HEK293 (cell line): Measurements from ENCODE around the gene RNASEH2A.
A peak's percentile ranks its signal among the peaks of the same experiment; 100 is the strongest.

ENCODE experiments used
- CTCF ChIA-PET: fragments of 350-600 bp; formaldehyde crosslinking; extraction: SDS; loops from one replicate; lab custom pipeline; 2021; ENCODE audit warnings: antibody characterized with exemption; lab: Yijun Ruan, JAX
- POLR2A ChIA-PET: fragments of 300-600 bp; formaldehyde crosslinking; extraction: SDS; loops from one replicate; lab custom pipeline; 2020; ENCODE audit warnings: antibody characterized with exemption, inconsistent platforms; lab: Yijun Ruan, JAX
- H3K27ac ChIP-seq: fragments of 200-500 bp; sonication (Bioruptor generic); 2 replicates; pipeline ENCODE4 v1.5.1; 2014; ENCODE audit warnings: low read depth, low read length, control low read depth, inconsistent platforms; ENCODE audit errors: extremely low read depth
- H3K36me3 ChIP-seq, 2 experiments: fragments of 200-500 bp in 1 of 2; sonication (Bioruptor generic) in 1 of 2; 1 replicate in 1 of 2; 2 replicates in 1 of 2; pipeline ENCODE4 v1.5.1; 2014 to 2017; ENCODE audit warnings: inconsistent platforms in 2 of 2, low read length in 2 of 2; ENCODE audit not compliant: control insufficient read depth in 2 of 2, insufficient read depth in 1 of 2
- H3K4me1 ChIP-seq: fragments of 200-500 bp; sonication (Bioruptor generic); 2 replicates; pipeline ENCODE4 v1.5.1; 2014; ENCODE audit warnings: mild to moderate bottlenecking, low read length, inconsistent platforms; ENCODE audit not compliant: control insufficient read depth, insufficient read depth
- H3K4me3 ChIP-seq: 2 replicates; pipeline ENCODE4 v1.5.1; 2011; ENCODE audit warnings: low read depth, mild to moderate bottlenecking, control low read depth, low read length, moderate library complexity
- H3K9me3 ChIP-seq: fragments of 200-500 bp; sonication (Bioruptor generic); 2 replicates; pipeline ENCODE4 v1.5.1; 2014; ENCODE audit warnings: low read depth, low read length, inconsistent platforms; ENCODE audit not compliant: control insufficient read depth, insufficient read depth
- BCL11B ChIP-seq: fragments of 450-650 bp; formaldehyde crosslinking; IDR thresholded peaks from 2 replicates; pipeline ENCODE4 v1.5.1; 2016; ENCODE audit warnings: low read depth, missing biosample characterization, missing genetic modification characterization
- EGR2 ChIP-seq: fragments of 450-650 bp; formaldehyde crosslinking; IDR thresholded peaks from 2 replicates; pipeline ENCODE4 v1.5.1; 2016; ENCODE audit warnings: low read depth, missing biosample characterization, missing genetic modification characterization
- ELK4 ChIP-seq: IDR thresholded peaks from 2 replicates; pipeline ENCODE4 v1.6.1; 2011; ENCODE audit warnings: mild to moderate bottlenecking, low read depth, low read length, borderline replicate concordance
- KLF16 ChIP-seq: fragments of 450-650 bp; formaldehyde crosslinking; IDR thresholded peaks from 2 replicates; pipeline ENCODE4 v1.5.1; 2017; ENCODE audit warnings: missing biosample characterization, missing genetic modification characterization
- PRDM6 ChIP-seq: fragments of 450-650 bp; formaldehyde crosslinking; IDR thresholded peaks from 2 replicates; pipeline ENCODE4 v1.5.1; 2017; ENCODE audit warnings: missing biosample characterization, missing genetic modification characterization
- SP3 ChIP-seq: fragments of 450-650 bp; formaldehyde crosslinking; IDR thresholded peaks from 2 replicates; pipeline ENCODE4 v1.5.1; 2016; ENCODE audit warnings: missing biosample characterization, missing genetic modification characterization
- SP7 ChIP-seq: fragments of 450-650 bp; formaldehyde crosslinking; IDR thresholded peaks from 2 replicates; pipeline ENCODE4 v1.5.1; 2016; ENCODE audit warnings: missing biosample characterization, missing genetic modification characterization
- ZBTB10 ChIP-seq: fragments of 450-650 bp; formaldehyde crosslinking; IDR thresholded peaks from 2 replicates; pipeline ENCODE4 v1.5.1; 2016; ENCODE audit warnings: missing biosample characterization, missing genetic modification characterization
- ZBTB48 ChIP-seq: fragments of 450-650 bp; formaldehyde crosslinking; IDR thresholded peaks from 2 replicates; pipeline ENCODE4 v1.5.1; 2016; ENCODE audit warnings: missing biosample characterization, missing genetic modification characterization
- ZNF112 ChIP-seq: fragments of 450-650 bp; formaldehyde crosslinking; IDR thresholded peaks from 2 replicates; pipeline ENCODE4 v1.5.0; 2017; ENCODE audit warnings: missing biosample characterization, missing genetic modification characterization
- ZNF132 ChIP-seq: fragments of 450-650 bp; formaldehyde crosslinking; IDR thresholded peaks from 2 replicates; pipeline ENCODE4 v1.5.1; 2017; ENCODE audit warnings: missing biosample characterization, missing genetic modification characterization, borderline replicate concordance
- ZNF2 ChIP-seq: fragments of 450-650 bp; formaldehyde crosslinking; IDR thresholded peaks from 2 replicates; pipeline ENCODE4 v1.5.1; 2016; ENCODE audit warnings: missing biosample characterization, missing genetic modification characterization
- ZNF202 ChIP-seq: fragments of 450-650 bp; formaldehyde crosslinking; IDR thresholded peaks from 2 replicates; pipeline ENCODE4 v1.5.1; 2016; ENCODE audit warnings: missing biosample characterization, missing genetic modification characterization, borderline replicate concordance
- ZNF26 ChIP-seq: fragments of 450-650 bp; formaldehyde crosslinking; IDR thresholded peaks from 2 replicates; pipeline ENCODE4 v1.5.1; 2016; ENCODE audit warnings: missing biosample characterization, missing genetic modification characterization
- ZNF416 ChIP-seq: fragments of 450-650 bp; formaldehyde crosslinking; IDR thresholded peaks from 2 replicates; pipeline ENCODE4 v1.5.1; 2016; ENCODE audit warnings: missing biosample characterization, missing genetic modification characterization
- ZNF48 ChIP-seq: fragments of 450-650 bp; formaldehyde crosslinking; IDR thresholded peaks from 2 replicates; pipeline ENCODE4 v1.5.1; 2016; ENCODE audit warnings: missing biosample characterization, missing genetic modification characterization
- ZNF510 ChIP-seq: fragments of 450-650 bp; formaldehyde crosslinking; IDR thresholded peaks from 2 replicates; pipeline ENCODE4 v1.5.1; 2018; ENCODE audit warnings: mild to moderate bottlenecking, missing genetic modification characterization, missing biosample characterization; ENCODE audit not compliant: insufficient replicate concordance
- ZNF544 ChIP-seq: fragments of 450-650 bp; formaldehyde crosslinking; IDR thresholded peaks from 2 replicates; pipeline ENCODE4 v1.5.0; 2017; ENCODE audit warnings: missing biosample characterization, missing genetic modification characterization
- ZNF548 ChIP-seq: fragments of 450-650 bp; formaldehyde crosslinking; IDR thresholded peaks from 2 replicates; pipeline ENCODE4 v1.5.1; 2016; ENCODE audit warnings: missing biosample characterization, missing genetic modification characterization
- ZNF555 ChIP-seq: fragments of 450-650 bp; formaldehyde crosslinking; conservative IDR thresholded peaks from 2 replicates; pipeline ENCODE4 v1.5.1; 2017; ENCODE audit warnings: missing biosample characterization, mild to moderate bottlenecking, missing genetic modification characterization, inconsistent platforms
- ZNF843 ChIP-seq: fragments of 450-650 bp; formaldehyde crosslinking; IDR thresholded peaks from 2 replicates; pipeline ENCODE4 v1.5.1; 2016; ENCODE audit warnings: missing biosample characterization, missing genetic modification characterization
- ZXDB ChIP-seq: fragments of 450-650 bp; formaldehyde crosslinking; IDR thresholded peaks from 2 replicates; pipeline ENCODE4 v1.5.1; 2016; ENCODE audit warnings: missing biosample characterization, missing genetic modification characterization
- TF ChIP-seq, protein P1 (sequence below): fragments of 450-650 bp; formaldehyde crosslinking; IDR thresholded peaks from 2 replicates; pipeline ENCODE4 v1.5.1; 2017; ENCODE audit warnings: missing biosample characterization, missing genetic modification characterization
- TF ChIP-seq, protein P2 (sequence below): fragments of 450-650 bp; formaldehyde crosslinking; optimal IDR thresholded peaks from 2 replicates; pipeline ENCODE3; 2016; ENCODE audit warnings: missing biosample characterization, mild to moderate bottlenecking, missing genetic modification characterization

The RNASEH2A gene

DNA sequence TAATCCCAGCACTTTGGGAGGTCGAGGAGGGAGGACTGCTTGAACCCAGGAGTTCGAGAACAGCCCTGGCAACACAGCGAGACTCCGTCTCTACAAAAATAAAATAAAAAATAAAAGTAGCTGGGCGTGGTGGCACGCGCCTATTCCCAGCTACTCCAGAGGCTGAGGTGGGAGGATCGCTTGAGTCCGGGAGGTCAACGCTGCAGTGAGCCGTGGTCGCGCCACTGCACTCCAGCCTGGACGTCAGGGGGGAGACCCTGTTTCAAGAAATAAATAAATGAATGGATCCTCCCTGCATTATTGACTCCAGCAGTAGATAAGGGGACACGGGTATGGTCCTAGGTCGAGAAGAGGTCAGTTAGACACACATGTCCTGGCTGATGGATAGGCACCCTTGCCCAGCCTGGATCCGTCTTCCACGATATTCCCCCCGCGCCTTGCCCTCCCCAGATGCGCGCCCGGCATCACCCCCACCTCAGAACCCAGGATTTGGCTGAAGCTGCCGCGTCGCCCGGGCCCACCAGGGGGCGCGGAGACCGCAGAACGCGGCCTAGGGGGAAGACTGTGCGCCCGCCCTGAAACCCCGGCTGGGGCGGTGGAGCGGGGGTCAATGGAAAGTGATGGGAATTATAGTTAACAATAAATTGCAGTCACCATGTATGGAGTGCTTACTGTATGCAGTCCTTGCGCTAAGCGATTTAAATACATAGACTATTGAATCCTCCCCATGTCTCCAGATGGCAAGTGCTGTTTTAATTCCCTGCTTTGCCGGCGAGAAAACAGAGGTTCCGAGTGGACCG lies 29.0 kb upstream of the RNASEH2A start (continued):
- TF ChIP-seq PRDM6 (tag by site-specific recombination), result no peak
- no peak for TF ChIP-seq ZNF510 (tag by site-specific recombination)

GRCh38 chr19:12778017-12778904 lies 28.1 kb upstream of the RNASEH2A start:
- H3K4me1 ChIP-seq, result peaks cover 6% of the 10 kb centered on the region; the same call in 1 of the 2 replicates
- CTCF ChIA-PET, result interaction anchor here (0.6 to 11.4 kb wide), 17 partner anchors 10 to 243 kb away, joined by 3 to 234 read pairs (median 4); partner anchors contain the start of genes GET3, JUNB, PRDX2 and THSD8
- TF ChIP-seq ZNF132 (tag by site-specific recombination), result no peak
- TF ChIP-seq, protein P1, sequence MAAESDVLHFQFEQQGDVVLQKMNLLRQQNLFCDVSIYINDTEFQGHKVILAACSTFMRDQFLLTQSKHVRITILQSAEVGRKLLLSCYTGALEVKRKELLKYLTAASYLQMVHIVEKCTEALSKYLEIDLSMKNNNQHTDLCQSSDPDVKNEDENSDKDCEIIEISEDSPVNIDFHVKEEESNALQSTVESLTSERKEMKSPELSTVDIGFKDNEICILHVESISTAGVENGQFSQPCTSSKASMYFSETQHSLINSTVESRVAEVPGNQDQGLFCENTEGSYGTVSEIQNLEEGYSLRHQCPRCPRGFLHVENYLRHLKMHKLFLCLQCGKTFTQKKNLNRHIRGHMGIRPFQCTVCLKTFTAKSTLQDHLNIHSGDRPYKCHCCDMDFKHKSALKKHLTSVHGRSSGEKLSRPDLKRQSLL (tag by site-specific recombination), result no peak
- no peak for TF ChIP-seq ZNF555 (tag by site-specific recombination)
- TF ChIP-seq, protein P2, sequence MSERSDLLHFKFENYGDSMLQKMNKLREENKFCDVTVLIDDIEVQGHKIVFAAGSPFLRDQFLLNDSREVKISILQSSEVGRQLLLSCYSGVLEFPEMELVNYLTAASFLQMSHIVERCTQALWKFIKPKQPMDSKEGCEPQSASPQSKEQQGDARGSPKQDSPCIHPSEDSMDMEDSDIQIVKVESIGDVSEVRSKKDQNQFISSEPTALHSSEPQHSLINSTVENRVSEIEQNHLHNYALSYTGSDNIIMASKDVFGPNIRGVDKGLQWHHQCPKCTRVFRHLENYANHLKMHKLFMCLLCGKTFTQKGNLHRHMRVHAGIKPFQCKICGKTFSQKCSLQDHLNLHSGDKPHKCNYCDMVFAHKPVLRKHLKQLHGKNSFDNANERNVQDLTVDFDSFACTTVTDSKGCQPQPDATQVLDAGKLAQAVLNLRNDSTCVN (tag by site-specific recombination), result peak; percentile 23
- peak; percentile 60 for TF ChIP-seq ZXDB (tag by site-specific recombination)
- TF ChIP-seq ZNF843 (tag by site-specific recombination), result no peak
- TF ChIP-seq SP3 (tag by site-specific recombination), result peak; percentile 75
- TF ChIP-seq EGR2 (tag by site-specific recombination), result no peak
- TF ChIP-seq SP7 (tag by site-specific recombination), result peak; percentile 83; the same call in 1 of the 2 replicates
- TF ChIP-seq ZNF112 (tag by site-specific recombination), result no peak
- no peak for TF ChIP-seq ZNF202
- TF ChIP-seq ZNF416 (tag by site-specific recombination), result no peak
- no peak for TF ChIP-seq ZNF26 (tag by site-specific recombination)
- peak; percentile 63; the same call in 1 of the 2 replicates for TF ChIP-seq ZBTB48 (tag by site-specific recombination)
- TF ChIP-seq KLF16 (tag by site-specific recombination), result peak; percentile 58
- TF ChIP-seq ZNF48 (tag by site-specific recombination), result no peak
- TF ChIP-seq ELK4, result no peak
- no peak for TF ChIP-seq ZNF544 (tag by site-specific recombination)
- TF ChIP-seq BCL11B, result no peak
- no peak for TF ChIP-seq ZNF2 (tag by site-specific recombination)
- TF ChIP-seq ZNF548 (tag by site-specific recombination), result no peak
- TF ChIP-seq ZBTB10 (tag by site-specific recombination), result 0 out of 2 replicates have a peak, but pooled peaks have one; percentile 35

More at GRCh38 chr19:12778017-12778904, 28.1 kb upstream of the RNASEH2A start:
- peak overlapping the region; percentile 12; the same call in 1 of the 2 replicates for H3K27ac ChIP-seq
- POLR2A ChIA-PET, result interaction anchor here (0.8 to 3.3 kb wide), 4 partner anchors 14 to 21 kb away, joined by 3 to 42 read pairs (median 8); partner anchors contain the start of gene JUNB
- H3K4me3 ChIP-seq, result peak overlapping the region; percentile 39
- no peaks in the 10 kb centered on the region for H3K9me3 ChIP-seq
- no peaks in the 10 kb centered on the region for H3K36me3 ChIP-seq
